Measurements from ENCODE around the gene MAGIX.
"Not testable (repeated sequence)": the region's sequence is repeated elsewhere in the genome, so short reads cannot be mapped to it uniquely, and the experiment has no call there.

The MAGIX gene

DNA sequence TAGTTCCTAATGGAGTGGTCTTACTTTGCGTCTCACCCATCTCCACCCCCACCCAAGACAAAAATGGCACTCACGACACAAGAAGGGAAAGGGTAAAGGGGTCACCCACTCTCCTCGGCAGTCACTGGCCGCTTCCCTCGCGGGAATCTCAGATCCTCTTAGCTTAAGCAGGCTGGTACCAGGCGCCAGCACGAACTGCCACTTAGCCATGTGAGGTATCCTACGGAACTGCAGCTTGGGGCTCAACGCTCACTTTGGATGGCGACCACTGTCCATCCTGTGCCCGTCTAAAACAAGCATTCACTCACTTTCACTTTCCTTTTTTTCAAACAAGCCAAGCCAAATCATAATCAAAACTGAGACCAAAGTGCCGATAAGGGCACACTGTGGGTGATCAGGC is 14.6 kb upstream of the MAGIX start (continued):
- TF ChIP-seq, protein P1, sequence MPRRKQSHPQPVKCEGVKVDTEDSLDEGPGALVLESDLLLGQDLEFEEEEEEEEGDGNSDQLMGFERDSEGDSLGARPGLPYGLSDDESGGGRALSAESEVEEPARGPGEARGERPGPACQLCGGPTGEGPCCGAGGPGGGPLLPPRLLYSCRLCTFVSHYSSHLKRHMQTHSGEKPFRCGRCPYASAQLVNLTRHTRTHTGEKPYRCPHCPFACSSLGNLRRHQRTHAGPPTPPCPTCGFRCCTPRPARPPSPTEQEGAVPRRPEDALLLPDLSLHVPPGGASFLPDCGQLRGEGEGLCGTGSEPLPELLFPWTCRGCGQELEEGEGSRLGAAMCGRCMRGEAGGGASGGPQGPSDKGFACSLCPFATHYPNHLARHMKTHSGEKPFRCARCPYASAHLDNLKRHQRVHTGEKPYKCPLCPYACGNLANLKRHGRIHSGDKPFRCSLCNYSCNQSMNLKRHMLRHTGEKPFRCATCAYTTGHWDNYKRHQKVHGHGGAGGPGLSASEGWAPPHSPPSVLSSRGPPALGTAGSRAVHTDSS (tag by site-specific recombination; IDR thresholded peaks at IDR 0.05) = no peak
- TF ChIP-seq ATF2 (tag by site-specific recombination; IDR thresholded peaks at IDR 0.05; ENCODE audit: low read depth) = no peak

DNA sequence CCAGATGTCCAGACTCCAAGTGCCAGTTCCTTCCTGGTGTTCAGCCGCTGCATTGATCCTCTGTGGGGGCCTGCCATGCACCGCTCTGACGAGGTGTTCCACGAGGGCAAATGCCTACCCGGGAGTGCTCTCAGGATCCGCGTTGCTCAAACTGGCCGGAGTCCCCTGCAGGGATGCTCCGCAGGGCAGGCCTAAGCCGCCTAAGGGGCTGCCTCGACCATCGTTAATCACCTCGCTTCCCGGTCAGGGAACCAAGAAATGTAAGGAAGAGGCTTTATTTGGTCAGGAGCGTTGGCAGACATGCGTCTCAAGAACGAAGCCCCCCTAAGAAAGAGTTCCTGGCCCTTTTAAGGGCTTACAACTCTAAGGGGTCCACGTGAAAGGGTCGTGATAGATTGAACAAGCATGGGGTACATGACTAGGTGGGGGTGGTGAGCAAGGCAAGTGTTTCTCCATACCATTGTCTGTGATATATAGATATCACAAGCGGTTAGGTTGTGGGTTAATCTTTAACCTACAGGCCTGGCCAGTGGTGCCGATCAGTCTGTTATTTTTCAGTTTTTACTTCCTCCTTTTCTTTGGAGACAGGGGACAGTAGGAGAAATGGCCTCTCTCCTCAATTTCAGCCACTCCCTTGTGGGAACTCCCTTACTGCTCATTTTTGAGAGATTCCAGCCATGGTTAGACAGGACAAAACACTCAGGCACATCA is 14.0 kb upstream of the MAGIX start:
- CTCF ChIA-PET = interaction anchor here (0.6 to 0.7 kb wide), 2 partner anchors 8 to 16 kb away, joined by 3 to 4 read pairs; no protein-coding TSS in a partner anchor
- H3K4me1 ChIP-seq (ENCODE audit: control insufficient read depth, insufficient read depth, low read length); H3K9me3 ChIP-seq (ENCODE audit: control insufficient read depth, insufficient read depth, low read depth, low read length); H3K36me3 ChIP-seq (ENCODE audit: control insufficient read depth in 2 of 2, insufficient read depth in 1 of 2, low read length in 2 of 2); POLR2A ChIA-PET; H3K27ac ChIP-seq (ENCODE audit: extremely low read depth, low read depth, low read length); H3K4me3 ChIP-seq (ENCODE audit: low read depth, low read length): not testable (repeated sequence)

DNA sequence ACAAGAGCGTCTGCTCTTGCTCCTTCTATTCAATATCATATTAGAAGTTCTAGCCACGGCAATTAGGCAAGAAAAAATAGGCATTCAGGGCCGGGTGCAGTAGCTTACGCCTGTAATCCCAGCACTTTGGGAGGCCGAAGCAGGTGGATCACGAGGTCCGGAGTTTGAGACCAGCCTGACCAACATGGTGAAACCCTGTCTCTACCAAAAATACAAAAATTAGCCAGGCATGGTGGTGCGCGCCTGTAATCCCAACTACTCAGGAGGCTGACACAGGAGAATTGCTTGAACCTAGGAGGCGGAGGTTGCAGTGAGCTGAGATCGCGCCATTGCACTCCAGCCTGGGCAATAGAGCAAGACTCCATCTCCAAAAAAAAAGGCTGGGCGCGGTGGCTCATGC is 13.3 kb upstream of the MAGIX start:
- CTCF ChIA-PET = interaction anchor here (0.6 kb wide), 1 partner anchor 8 kb away, joined by 3 read pairs; no protein-coding TSS in a partner anchor
- POLR2A ChIA-PET; H3K36me3 ChIP-seq (ENCODE audit: control insufficient read depth in 2 of 2, insufficient read depth in 1 of 2, low read length in 2 of 2); H3K9me3 ChIP-seq (ENCODE audit: control insufficient read depth, insufficient read depth, low read depth, low read length); H3K27ac ChIP-seq (ENCODE audit: extremely low read depth, low read depth, low read length); H3K4me1 ChIP-seq (ENCODE audit: control insufficient read depth, insufficient read depth, low read length); H3K4me3 ChIP-seq (ENCODE audit: low read depth, low read length): not testable (repeated sequence)

DNA sequence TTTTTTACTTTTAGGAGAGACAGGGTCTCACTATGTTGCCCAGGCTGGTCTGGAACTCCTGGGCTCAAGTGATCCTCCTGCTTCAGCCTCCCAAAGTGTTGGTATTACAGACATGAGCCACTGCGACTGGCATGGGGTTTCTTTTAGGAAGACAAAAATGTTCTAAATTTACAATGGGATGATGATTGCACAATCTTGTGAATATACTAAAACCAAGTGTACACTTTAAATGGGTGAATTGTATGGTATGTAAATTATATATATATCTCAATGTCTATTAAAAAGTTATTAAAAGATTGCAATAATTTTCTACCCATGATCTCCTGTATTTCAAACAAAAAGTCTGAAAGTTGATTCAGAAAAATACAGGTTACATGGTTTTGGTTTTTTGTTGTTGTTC is 9.1 kb upstream of the MAGIX start:
- POLR2A ChIA-PET = no interaction called here
- CTCF ChIA-PET = interaction anchor here (0.6 to 0.9 kb wide), 2 partner anchors 11 to 1870 kb away, joined by 3 to 4 read pairs; no protein-coding TSS in a partner anchor
- Histone ChIP-seq H3K27ac (ENCODE audit: extremely low read depth, low read depth, low read length) (no peak overlapping the region), H3K9me3 (ENCODE audit: control insufficient read depth, insufficient read depth, low read depth, low read length) (no peaks in the 10 kb centered on the region), H3K4me3 (ENCODE audit: low read depth, low read length) (no peak overlapping the region), H3K36me3 (ENCODE audit: control insufficient read depth in 2 of 2, insufficient read depth in 1 of 2, low read length in 2 of 2) (no peaks in the 10 kb centered on the region), H3K4me1 (ENCODE audit: control insufficient read depth, insufficient read depth, low read length) (no peaks in the 10 kb centered on the region)
- TF ChIP-seq GLI2 (tag by site-specific recombination; IDR thresholded peaks at IDR 0.05; ENCODE audit: borderline replicate concordance, low read depth) (no peak), TCF7L2 (IDR thresholded peaks at IDR 0.05; ENCODE audit: borderline replicate concordance, low read depth, low read length) (no peak), ZFP69B (tag by site-specific recombination; IDR thresholded peaks at IDR 0.05) (no peak), ZSCAN4 (tag by site-specific recombination; IDR thresholded peaks at IDR 0.05) (no peak), ZNF391 (tag by site-specific recombination; IDR thresholded peaks at IDR 0.05; ENCODE audit: borderline replicate concordance, low read depth) (no peak), ZNF677 (tag by site-specific recombination; IDR thresholded peaks at IDR 0.05) (no peak), IKZF3 (tag by site-specific recombination; IDR thresholded peaks at IDR 0.05) (no peak), ZNF398 (tag by site-specific recombination; IDR thresholded peaks at IDR 0.05) (no peak), ZNF792 (tag by site-specific recombination; IDR thresholded peaks at IDR 0.05) (no peak)
- TF ChIP-seq, protein P2, sequence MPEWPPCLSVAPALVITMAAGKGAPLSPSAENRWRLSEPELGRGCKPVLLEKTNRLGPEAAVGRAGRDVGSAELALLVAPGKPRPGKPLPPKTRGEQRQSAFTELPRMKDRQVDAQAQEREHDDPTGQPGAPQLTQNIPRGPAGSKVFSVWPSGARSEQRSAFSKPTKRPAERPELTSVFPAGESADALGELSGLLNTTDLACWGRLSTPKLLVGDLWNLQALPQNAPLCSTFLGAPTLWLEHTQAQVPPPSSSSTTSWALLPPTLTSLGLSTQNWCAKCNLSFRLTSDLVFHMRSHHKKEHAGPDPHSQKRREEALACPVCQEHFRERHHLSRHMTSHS (tag by site-specific recombination; IDR thresholded peaks at IDR 0.05) = no peak

All from HEK293 (cell line).